ENCODE measurements around the gene HPX.

- TF ChIP-seq CTCF (IDR thresholded peaks at IDR 0.05) (no peak), POLR2A (IDR thresholded peaks at IDR 0.05) (no peak)
These were observed 35.1 kb upstream of the HPX start for GRCh38 chr11:6475936-6476335.
